Endothelial cell of umbilical vein (primary cell): ENCODE results near the gene RFPL1. TPM values are rescaled to one million over a fixed set of nuclear protein-coding genes. Genes with fewer than 3 reads are reported as not detected.

Source experiments
- BruUV-seq: library from RNA; stranded (reverse); fragments of 400-500 nt; replicated peaks from 2 replicates; lab custom pipeline; 2021; lab: Mats Ljungman, UMichigan
- CTCF ChIA-PET: fragments of 300-600, 350-600 bp; sonication (Branson Sonifier 250); formaldehyde crosslinking; loops from one replicate; lab custom pipeline; 2021; ENCODE audit warnings: antibody characterized with exemption, inconsistent platforms; lab: Charles Lee
- POLR2A ChIA-PET: fragments of 300-600, 350-600 bp; sonication (Branson Sonifier 250); formaldehyde crosslinking; loops from one replicate; lab custom pipeline; 2021; ENCODE audit warnings: antibody characterized with exemption, inconsistent platforms; lab: Charles Lee
- DNase-seq: peaks from one replicate; pipeline ENCODE4 v3.0.0-alpha.2; 2011; ENCODE audit warnings: low read depth, low spot score
- FAIRE-seq: peaks from 2 replicates; lab custom pipeline; 2011; peaks lifted over from hg19 to GRCh38; lab: Jason Lieb, UNC
- H2AFZ ChIP-seq: 2 replicates; pipeline ENCODE4 v1.6.0; 2012; ENCODE audit warnings: low read depth, low read length, control low read depth, inconsistent platforms
- H3K27ac ChIP-seq: 2 replicates; pipeline ENCODE4 v1.5.1; 2011; ENCODE audit warnings: low read depth, mild to moderate bottlenecking, control low read depth, low read length, moderate library complexity; ENCODE audit not compliant: insufficient read depth
- H3K27me3 ChIP-seq, 2 experiments: 2 replicates each; pipeline versions ENCODE4 v1.6.0 to v1.6.1; 2011; ENCODE audit warnings: low read length in 2 of 2, mixed read lengths in 1 of 2; ENCODE audit not compliant: control insufficient read depth in 2 of 2, insufficient read depth in 2 of 2
- H3K36me3 ChIP-seq, 2 experiments: 2 replicates in 1 of 2; 3 replicates in 1 of 2; pipeline ENCODE4 v1.5.1; 2011; ENCODE audit warnings: low read length in 2 of 2, mild to moderate bottlenecking in 1 of 2, moderate library complexity in 1 of 2; ENCODE audit not compliant: control insufficient read depth in 2 of 2, insufficient read depth in 2 of 2; ENCODE audit errors: extremely low read depth in 1 of 2
- H3K4me1 ChIP-seq: 3 replicates; pipeline ENCODE4 v1.5.1; 2011; ENCODE audit warnings: mild to moderate bottlenecking, low read length; ENCODE audit not compliant: control insufficient read depth, insufficient read depth; ENCODE audit errors: extremely low read depth
- H3K4me2 ChIP-seq: 2 replicates; pipeline ENCODE4 v1.6.1; 2011; ENCODE audit warnings: low read length, control low read depth, mixed read lengths; ENCODE audit not compliant: insufficient read depth
- H3K4me3 ChIP-seq, 3 experiments: fragments of 200-600 bp in 1 of 3; sonication (generic), shearing (Covaris generic) in 1 of 3; replicated peaks in 1 of 3; 2 replicates each; pipeline ENCODE4 v1.5.1; 2011 to 2016; ENCODE audit warnings: control low read depth in 3 of 3, low read length in 3 of 3, mild to moderate bottlenecking in 2 of 3, inconsistent platforms in 1 of 3, low read depth in 1 of 3, moderate library complexity in 1 of 3; ENCODE audit not compliant: insufficient read depth in 1 of 3
- H3K79me2 ChIP-seq: 2 replicates; pipeline ENCODE4 v1.6.0; 2012; ENCODE audit warnings: low read length, inconsistent platforms; ENCODE audit not compliant: control insufficient read depth, insufficient read depth
- H3K9ac ChIP-seq: replicated peaks from 2 replicates; pipeline ENCODE3; 2011; ENCODE audit warnings: low read length, control low read depth; ENCODE audit not compliant: insufficient read depth; ENCODE audit errors: extremely low read depth
- H3K9me1 ChIP-seq: replicated peaks from 3 replicates; pipeline ENCODE4 v1.6.0; 2011; ENCODE audit warnings: mild to moderate bottlenecking, low read length; ENCODE audit not compliant: control insufficient read depth, insufficient read depth; ENCODE audit errors: extremely low read depth
- H3K9me3 ChIP-seq: replicated peaks from 2 replicates; pipeline ENCODE4 v1.5.1; 2012; ENCODE audit warnings: low read length, inconsistent platforms; ENCODE audit not compliant: control insufficient read depth, insufficient read depth
- H4K20me1 ChIP-seq: replicated peaks from 2 replicates; pipeline ENCODE3; 2011; ENCODE audit warnings: mild to moderate bottlenecking, low read length; ENCODE audit not compliant: control insufficient read depth, insufficient read depth; ENCODE audit errors: extremely low read depth
- CTCF ChIP-seq, 2 donors: IDR thresholded peaks; 1 replicate in 1 of 2; 2 replicates in 1 of 2; pipeline ENCODE4 v1.5.1; 2011; ENCODE audit warnings: low read length in 2 of 2, mild to moderate bottlenecking in 2 of 2, moderate library complexity in 2 of 2, control low read depth in 1 of 2, inconsistent platforms in 1 of 2, low read depth in 1 of 2; ENCODE audit not compliant: insufficient read depth in 1 of 2; ENCODE audit errors: extremely low read depth in 1 of 2
- EZH2 ChIP-seq: IDR thresholded peaks from 2 replicates; pipeline ENCODE4 v1.6.1; 2012; ENCODE audit warnings: borderline replicate concordance, low read depth, mild to moderate bottlenecking, moderate library complexity, low read length, inconsistent platforms; ENCODE audit not compliant: severe bottlenecking
- FOS ChIP-seq: IDR thresholded peaks from 2 replicates; pipeline ENCODE4 v1.6.1; 2011; ENCODE audit warnings: mild to moderate bottlenecking, low read length, moderate library complexity, borderline replicate concordance; ENCODE audit not compliant: insufficient read depth
- GATA2 ChIP-seq: IDR thresholded peaks from 2 replicates; pipeline ENCODE4 v1.7.0; 2011; ENCODE audit warnings: low read depth, mild to moderate bottlenecking, moderate library complexity, mixed read lengths, low read length; ENCODE audit not compliant: insufficient read length, insufficient read depth
- JUN ChIP-seq: IDR thresholded peaks from 2 replicates; pipeline ENCODE4 v1.6.1; 2011; ENCODE audit warnings: borderline replicate concordance, low read depth; ENCODE audit not compliant: insufficient read length, insufficient read depth
- MAX ChIP-seq: IDR thresholded peaks from 2 replicates; pipeline ENCODE4 v1.6.1; 2011; ENCODE audit not compliant: insufficient read depth, insufficient read length
- MYC ChIP-seq: IDR thresholded peaks from one replicate; pipeline ENCODE4 v1.6.1; 2011; ENCODE audit warnings: mild to moderate bottlenecking, low read depth, low read length
- POLR2A ChIP-seq: IDR thresholded peaks from 2 replicates; pipeline ENCODE4 v1.6.1; 2012; ENCODE audit warnings: low read depth, mild to moderate bottlenecking, control low read depth, low read length
- POLR2AphosphoS5 ChIP-seq: IDR thresholded peaks from 2 replicates; pipeline ENCODE4 v1.6.1; 2012; ENCODE audit warnings: low read depth, mild to moderate bottlenecking, control low read depth, low read length, moderate library complexity; ENCODE audit not compliant: insufficient read depth
- dilution Hi-C: fragments of 300-500 bp; cut with MboI; formaldehyde crosslinking; loops from one replicate; pipeline ENCODE4 v1.15.0; 2019; ENCODE audit warnings: low sequenced_read_pairs; ENCODE audit not compliant: extremely low pct_ligation_motif_present
- intact Hi-C: fragments of 100-400 bp; cut with micrococcal nuclease; formaldehyde crosslinking; loops from one replicate; pipeline ENCODE4 v1.10.0; 2022
- polyA plus RNA-seq, 4 experiments: library from polyadenylated mRNA; depleted of rRNA in 3 of 4; stranded (reverse) in 3 of 4; unstranded in 1 of 4; fragments of >200 nt; gene quantifications; 2 replicates each; pipeline versions ENCODE4 v1.2.1 to v1.2.3, GENCODE V29; 2011 to 2012; ENCODE audit warnings: missing spikeins in 1 of 4
- total RNA-seq: library from RNA; stranded (reverse); gene quantifications from 2 replicates; pipeline ENCODE4 v1.2.3, GENCODE V29; 2021

The RFPL1 gene
- total and polyA plus RNA-seq, 2 donors (not counting 3 experiments of a cell fraction or from before 2014, with no cell fraction given): not detected

DNA sequence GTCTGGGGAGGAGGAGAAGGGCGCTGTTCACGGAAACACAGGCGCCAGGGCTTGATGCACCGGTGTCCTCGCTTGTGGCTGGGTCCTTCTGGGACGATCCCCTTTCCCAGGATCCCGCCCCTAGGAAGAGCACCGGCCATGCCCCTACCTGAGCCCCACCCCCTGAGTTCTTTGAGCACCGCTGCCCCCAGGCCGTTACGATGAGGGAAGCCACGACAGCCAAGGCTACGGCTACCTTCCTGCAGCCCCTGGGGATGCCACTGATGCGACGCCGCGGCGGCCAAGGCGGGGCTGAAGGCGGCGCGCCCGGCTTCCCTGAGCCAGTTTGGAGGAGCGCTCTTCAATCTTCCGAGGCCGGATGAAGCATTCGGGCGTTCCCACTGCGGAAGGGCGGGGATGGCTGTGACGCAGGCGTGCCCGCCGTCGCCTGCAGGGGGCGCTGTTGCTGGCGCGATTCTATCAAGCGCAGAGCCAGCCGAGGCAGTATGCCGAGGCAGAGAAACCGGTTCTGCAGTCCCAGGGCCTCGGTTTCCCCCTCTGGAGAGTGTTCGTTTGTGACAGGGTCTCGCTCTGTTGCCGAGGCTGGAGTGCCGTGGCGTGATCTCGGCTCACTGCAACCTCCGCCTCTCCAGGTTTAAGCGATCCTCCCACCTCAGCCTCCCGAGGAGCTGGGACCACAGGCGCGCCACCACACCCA lies 31.9 kb downstream of the RFPL1 start:
- DNase-seq (peak; percentile 26), FAIRE-seq (peak; percentile 59)
- Histone ChIP-seq H3K79me2 (no peaks in the 10 kb centered on the region), H3K27ac (no peak overlapping the region), H3K9ac (no peak overlapping the region), H2AFZ (peak overlapping the region; percentile 81), H3K9me3 (no peaks in the 10 kb centered on the region), H4K20me1 (no peaks in the 10 kb centered on the region), H3K27me3 (peaks cover 8 to 14% of the 10 kb centered on the region in 2 experiments), H3K36me3 (no peaks in the 10 kb centered on the region), H3K4me3 (no peak overlapping the region), H3K4me2 (peak overlapping the region; percentile 33), H3K4me1 (no peaks in the 10 kb centered on the region), H3K9me1 (no peaks in the 10 kb centered on the region)
- ChIA-PET CTCF (interaction anchor here (0.6 to 2.9 kb wide), 16 partner anchors 10 to 618 kb away, joined by 3 to 10 read pairs (median 3); partner anchors contain the start of gene NEFH), POLR2A (no interaction called here)
- dilution Hi-C loops: no loop called here
- no TSS peak for BruUV-seq
- TF ChIP-seq MYC: no peak
- peak; percentile 93 to 95 for TF ChIP-seq CTCF (IDR thresholded peaks at IDR 0.05; ENCODE audit: extremely low read depth in 1 of 2, insufficient read depth in 1 of 2, low read depth in 1 of 2, low read length in 2 of 2)
- intact Hi-C loops: loop anchor here (10.0 kb wide), 1 partner anchor 244 kb away; no protein-coding TSS in a partner anchor

DNA sequence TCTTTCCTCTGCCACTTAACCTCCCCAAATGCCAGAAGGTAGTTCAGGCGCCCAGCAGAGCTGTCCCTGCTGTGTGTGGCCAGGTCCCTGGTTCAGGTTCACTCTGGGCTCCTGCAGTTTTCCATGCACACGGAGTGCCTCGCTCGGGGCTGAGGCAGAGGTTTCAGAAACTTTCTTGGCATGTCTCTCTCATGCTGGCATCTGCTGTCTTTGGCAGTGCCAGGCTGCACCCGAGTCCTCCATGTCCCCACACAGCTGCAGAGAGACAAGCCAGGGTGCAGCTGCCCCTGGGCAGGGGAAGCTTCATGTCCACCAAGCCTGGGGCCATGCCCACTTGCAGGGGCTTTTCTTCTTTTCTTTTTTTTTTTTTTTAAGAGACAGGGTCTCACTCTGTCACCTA lies 34.6 kb downstream of the RFPL1 start:
- no peaks in the 10 kb centered on the region for H3K9me3 ChIP-seq
- H3K36me3 ChIP-seq: no peaks in the 10 kb centered on the region
- DNase-seq: no peak
- CTCF ChIA-PET: interaction anchor here (1.6 kb wide), 1 partner anchor 9 kb away, joined by 4 read pairs; no protein-coding TSS in a partner anchor
- intact Hi-C loops (loop anchor here (10.0 kb wide), 1 partner anchor 242 kb away; no protein-coding TSS in a partner anchor), dilution Hi-C loops (no loop called here)
- H3K4me3 ChIP-seq: no peak overlapping the region
- no peak overlapping the region for H2AFZ ChIP-seq
- TF ChIP-seq MAX (no peak), MYC (no peak), JUN (no peak), FOS (no peak), GATA2 (no peak), CTCF (IDR thresholded peaks at IDR 0.05; ENCODE audit: extremely low read depth in 1 of 2, insufficient read depth in 1 of 2, low read depth in 1 of 2, low read length in 2 of 2) (no peak), EZH2 (no peak), POLR2AphosphoS5 (no peak), POLR2A (no peak)
- no peaks in the 10 kb centered on the region for H4K20me1 ChIP-seq
- FAIRE-seq: no peak
- no peaks in the 10 kb centered on the region for H3K79me2 ChIP-seq
- H3K9ac ChIP-seq: no peak overlapping the region
- no peaks in the 10 kb centered on the region for H3K4me1 ChIP-seq
- POLR2A ChIA-PET: interaction anchor here (0.6 kb wide), 1 partner anchor 18 kb away, joined by 3 read pairs; no protein-coding TSS in a partner anchor
- H3K4me2 ChIP-seq: no peak overlapping the region
- H3K27ac ChIP-seq: no peak overlapping the region
- no peaks in the 10 kb centered on the region for H3K9me1 ChIP-seq
- H3K27me3 ChIP-seq: peaks cover 17 to 23% of the 10 kb centered on the region in 2 experiments
- no TSS peak for BruUV-seq
